OCI-LY1 (cell line): ENCODE measurements around the gene PDE2A.

Experiments used
- H2AFZ ChIP-seq: fragments of 200-600 bp; sonication (generic), shearing (Covaris generic); 2 replicates; pipeline ENCODE4 v1.6.0; 2014; ENCODE audit warnings: antibody characterized with exemption, mild to moderate bottlenecking, low read length
- H3F3A ChIP-seq: fragments of 200-600 bp; sonication (generic), shearing (Covaris generic); 2 replicates; pipeline ENCODE4 v1.6.0; 2014; ENCODE audit warnings: mild to moderate bottlenecking, antibody characterized with exemption, low read length, moderate library complexity; ENCODE audit not compliant: insufficient read depth
- H3K27ac ChIP-seq: fragments of 200-600 bp; sonication (generic); 2 replicates; pipeline ENCODE4 v1.5.1; 2014; ENCODE audit warnings: low read length, mixed run types, mild to moderate bottlenecking, low read depth; ENCODE audit not compliant: poor library complexity, severe bottlenecking
- H3K27me3 ChIP-seq: fragments of 200-600 bp; sonication (generic); 2 replicates; pipeline ENCODE4 v1.6.0; 2014; ENCODE audit warnings: antibody characterized with exemption, mild to moderate bottlenecking, low read length, moderate library complexity; ENCODE audit not compliant: insufficient read depth
- H3K36me3 ChIP-seq: fragments of 200-600 bp; sonication (generic); 2 replicates; pipeline ENCODE4 v1.6.1; 2014; ENCODE audit warnings: mild to moderate bottlenecking, antibody characterized with exemption, low read length, moderate library complexity, mixed read lengths; ENCODE audit not compliant: insufficient read depth
- H3K4me1 ChIP-seq: fragments of 200-600 bp; sonication (generic); 2 replicates; pipeline ENCODE4 v1.5.1; 2014; ENCODE audit warnings: mild to moderate bottlenecking, low read length, moderate library complexity; ENCODE audit not compliant: insufficient read depth, severe bottlenecking
- H3K4me2 ChIP-seq: fragments of 200-600 bp; sonication (generic), shearing (Covaris generic); 2 replicates; pipeline ENCODE4 v1.6.1; 2014; ENCODE audit warnings: low read length
- H3K4me3 ChIP-seq: fragments of 200-600 bp; sonication (generic); 2 replicates; pipeline ENCODE4 v1.5.1; 2014; ENCODE audit warnings: low read length, low read depth, mild to moderate bottlenecking, mixed read lengths; ENCODE audit not compliant: poor library complexity, severe bottlenecking
- H3K79me2 ChIP-seq: fragments of 200-600 bp; shearing (Covaris generic); 2 replicates; pipeline ENCODE4 v1.6.1; 2016; ENCODE audit warnings: mixed run types, low read length, mixed read lengths; ENCODE audit not compliant: insufficient read depth
- H3K9ac ChIP-seq: fragments of 200-600 bp; sonication (generic), shearing (Covaris generic); 2 replicates; pipeline ENCODE4 v1.6.1; 2014; ENCODE audit warnings: mild to moderate bottlenecking, low read length, mixed read lengths
- H3K9me2 ChIP-seq: fragments of 200-600 bp; sonication (generic), shearing (Covaris generic); 2 replicates; pipeline ENCODE4 v1.6.1; 2014; ENCODE audit warnings: low read depth, mild to moderate bottlenecking, low read length, mixed read lengths
- H3K9me3 ChIP-seq: fragments of 200-600 bp; shearing (Covaris generic); 2 replicates; pipeline ENCODE4 v1.6.1; 2014; ENCODE audit warnings: low read length, mixed read lengths
- H4K20me1 ChIP-seq: fragments of 200-600 bp; sonication (generic), shearing (Covaris generic); 2 replicates; pipeline ENCODE4 v1.6.0; 2016; ENCODE audit warnings: mild to moderate bottlenecking, low read length; ENCODE audit not compliant: insufficient read depth
- EZH2 ChIP-seq: fragments of 200-600 bp; sonication (generic), shearing (Covaris generic); IDR thresholded peaks from 2 replicates; pipeline ENCODE4 v1.8.0; 2017; ENCODE audit warnings: borderline replicate concordance, mixed run types, mild to moderate bottlenecking, antibody characterized with exemption, low read length, moderate library complexity, mixed read lengths
- TF ChIP-seq, protein P1 (sequence below): fragments of 200-600 bp; sonication (generic), shearing (Covaris generic); IDR thresholded peaks from 2 replicates; pipeline ENCODE4 v1.5.1; 2017; ENCODE audit warnings: mild to moderate bottlenecking, antibody characterized with exemption, low read length, moderate library complexity, mixed read lengths

Gene PDE2A

DNA sequence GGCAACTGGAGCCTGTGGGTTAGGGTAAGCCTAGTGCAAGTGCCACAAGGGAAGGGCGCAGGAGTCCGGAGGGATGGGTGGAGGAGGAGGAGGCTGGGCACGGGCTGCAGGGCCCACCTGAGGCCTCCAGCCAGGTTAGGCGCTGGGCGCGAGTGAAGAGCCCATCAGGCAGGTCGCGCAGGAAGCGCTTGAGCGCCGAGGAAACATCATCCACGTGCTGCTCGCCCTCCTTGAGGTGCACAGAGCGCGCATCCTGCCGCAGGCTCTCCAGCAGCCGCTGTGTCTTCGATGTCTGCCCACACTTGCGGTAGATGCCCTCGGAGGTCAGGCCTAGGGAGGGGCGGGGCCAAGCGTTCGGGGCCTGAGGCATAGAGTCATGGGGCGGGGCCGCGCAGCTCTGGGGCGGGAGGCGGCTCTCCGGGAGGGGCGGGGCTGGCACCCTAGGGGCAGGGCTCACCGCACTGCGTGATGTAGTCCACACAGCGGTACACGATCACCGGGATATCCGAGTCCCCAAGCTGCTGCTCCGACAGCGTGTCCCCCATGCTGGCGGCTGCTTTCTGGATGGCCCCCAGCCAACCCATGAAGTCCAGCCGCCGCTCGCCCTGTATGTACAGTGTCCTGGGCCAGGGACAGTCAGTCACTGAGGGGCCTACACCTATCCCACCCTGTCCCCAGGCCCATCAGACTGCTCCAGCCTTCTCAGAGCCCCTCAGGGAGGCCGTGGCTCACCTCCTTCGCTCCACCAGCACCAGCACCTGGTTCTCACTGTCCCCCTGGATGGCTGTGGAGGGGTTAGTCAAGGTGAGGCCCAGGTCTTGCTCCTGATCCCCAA, 22.9 kb upstream of the PDE2A start:
- H3K27ac ChIP-seq = no peak overlapping the region
- H3K9ac ChIP-seq = no peak overlapping the region
- no peaks in the 10 kb centered on the region for H3K4me1 ChIP-seq
- no peaks in the 10 kb centered on the region for H3F3A ChIP-seq
- H3K4me2 ChIP-seq = no peak overlapping the region
- H3K4me3 ChIP-seq = no peak overlapping the region
- no peaks in the 10 kb centered on the region for H3K9me2 ChIP-seq
- TF ChIP-seq, protein P1, sequence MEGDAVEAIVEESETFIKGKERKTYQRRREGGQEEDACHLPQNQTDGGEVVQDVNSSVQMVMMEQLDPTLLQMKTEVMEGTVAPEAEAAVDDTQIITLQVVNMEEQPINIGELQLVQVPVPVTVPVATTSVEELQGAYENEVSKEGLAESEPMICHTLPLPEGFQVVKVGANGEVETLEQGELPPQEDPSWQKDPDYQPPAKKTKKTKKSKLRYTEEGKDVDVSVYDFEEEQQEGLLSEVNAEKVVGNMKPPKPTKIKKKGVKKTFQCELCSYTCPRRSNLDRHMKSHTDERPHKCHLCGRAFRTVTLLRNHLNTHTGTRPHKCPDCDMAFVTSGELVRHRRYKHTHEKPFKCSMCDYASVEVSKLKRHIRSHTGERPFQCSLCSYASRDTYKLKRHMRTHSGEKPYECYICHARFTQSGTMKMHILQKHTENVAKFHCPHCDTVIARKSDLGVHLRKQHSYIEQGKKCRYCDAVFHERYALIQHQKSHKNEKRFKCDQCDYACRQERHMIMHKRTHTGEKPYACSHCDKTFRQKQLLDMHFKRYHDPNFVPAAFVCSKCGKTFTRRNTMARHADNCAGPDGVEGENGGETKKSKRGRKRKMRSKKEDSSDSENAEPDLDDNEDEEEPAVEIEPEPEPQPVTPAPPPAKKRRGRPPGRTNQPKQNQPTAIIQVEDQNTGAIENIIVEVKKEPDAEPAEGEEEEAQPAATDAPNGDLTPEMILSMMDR = no peak
- TF ChIP-seq EZH2 = no peak
- H3K79me2 ChIP-seq = no peaks in the 10 kb centered on the region
- no peaks in the 10 kb centered on the region for H3K9me3 ChIP-seq
- no peaks in the 10 kb centered on the region for H4K20me1 ChIP-seq
- no peak overlapping the region for H2AFZ ChIP-seq
- no peaks in the 10 kb centered on the region for H3K27me3 ChIP-seq
- H3K36me3 ChIP-seq = peaks cover 94% of the 10 kb centered on the region

- H3K36me3 ChIP-seq = peaks cover 88% of the 10 kb centered on the region
- no peaks in the 10 kb centered on the region for H3K4me1 ChIP-seq
Measured at GRCh38 chr11:72695354-72695753, 21.1 kb upstream of the PDE2A start.

DNA sequence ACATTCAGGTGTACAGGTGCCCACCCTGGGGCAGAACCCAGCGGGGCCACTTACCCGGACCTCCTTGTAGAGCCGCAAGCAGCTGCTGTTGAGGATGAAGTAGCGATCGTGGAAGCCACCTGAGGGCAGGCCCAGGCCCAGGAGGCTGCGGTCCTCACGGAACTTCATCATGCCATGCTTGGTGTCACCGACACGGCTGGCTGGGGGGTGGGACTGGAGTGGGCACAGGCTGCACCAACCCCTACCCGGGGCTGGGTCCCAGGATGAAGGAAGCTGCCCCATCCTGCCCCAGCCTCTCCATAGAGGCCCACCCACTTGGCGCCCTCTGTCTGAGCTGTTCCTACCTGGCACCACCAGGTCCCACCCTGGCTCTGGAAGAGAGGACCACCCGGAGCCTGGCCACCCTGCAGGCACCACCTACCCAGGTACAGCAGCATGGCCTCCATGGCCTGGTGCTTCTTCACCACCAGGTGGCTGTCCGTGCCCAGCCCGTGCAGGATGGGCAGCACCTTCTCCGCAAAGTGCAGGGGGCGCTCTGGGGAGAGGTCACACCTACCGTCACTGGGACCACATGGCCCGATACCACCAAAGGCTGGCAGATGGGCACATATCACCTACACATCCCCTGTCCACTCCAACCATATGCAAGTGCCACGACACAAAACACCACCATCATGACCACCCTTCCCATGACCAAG, 19.2 kb upstream of the PDE2A start:
- Histone ChIP-seq H3F3A (no peaks in the 10 kb centered on the region), H3K4me3 (no peak overlapping the region), H3K36me3 (peaks cover 77% of the 10 kb centered on the region), H3K9me2 (no peaks in the 10 kb centered on the region), H3K4me2 (no peak overlapping the region), H4K20me1 (no peaks in the 10 kb centered on the region), H3K27me3 (no peaks in the 10 kb centered on the region), H3K4me1 (no peaks in the 10 kb centered on the region), H3K79me2 (no peaks in the 10 kb centered on the region), H2AFZ (no peak overlapping the region), H3K9ac (no peak overlapping the region), H3K9me3 (no peaks in the 10 kb centered on the region), H3K27ac (no peak overlapping the region)
- TF ChIP-seq, protein P1 = peak; percentile 21; the same call in 1 of the 2 replicates
- no peak for TF ChIP-seq EZH2

More at GRCh38 chr11:72695354-72695753, 21.1 kb upstream of the PDE2A start:
- Histone ChIP-seq H3F3A (no peaks in the 10 kb centered on the region), H3K9me3 (no peaks in the 10 kb centered on the region), H3K27me3 (no peaks in the 10 kb centered on the region), H3K4me3 (no peak overlapping the region), H3K9ac (no peak overlapping the region), H3K4me2 (no peak overlapping the region), H3K27ac (no peak overlapping the region), H4K20me1 (no peaks in the 10 kb centered on the region), H2AFZ (no peak overlapping the region), H3K79me2 (no peaks in the 10 kb centered on the region), H3K9me2 (no peaks in the 10 kb centered on the region)
- TF ChIP-seq EZH2 = no peak
